HepG2 (cell line): Measurements from ENCODE around the gene C3orf70. TPM values are rescaled to one million over a fixed set of nuclear protein-coding genes. Genes with fewer than 3 reads are reported as not detected.

ENCODE experiments used
- ATAC-seq: fragments of 200-7000 bp; cut with Tn5 transposase; 3 replicates; pipeline ENCODE4 v1.9.1; 2020; ENCODE audit warnings: mild to moderate bottlenecking, moderate library complexity
- BruUV-seq: library from RNA; stranded (reverse); fragments of 400-500 nt; replicated peaks from 2 replicates; lab custom pipeline; 2021; lab: Mats Ljungman, UMichigan
- CTCF ChIA-PET: fragments of 300-600 bp; formaldehyde crosslinking; extraction: SDS; loops from one replicate; lab custom pipeline; 2021; ENCODE audit warnings: low total read pairs, inconsistent platforms, low intra/inter-chr PET ratio; lab: Yijun Ruan, JAX
- POLR2A ChIA-PET: fragments of 350-600 bp; sonication (Branson Sonifier 250); formaldehyde crosslinking; loops from one replicate; lab custom pipeline; 2020; ENCODE audit warnings: antibody characterized with exemption, inconsistent platforms; lab: Yijun Ruan, JAX
- DNase-seq: peaks from one replicate; pipeline ENCODE4 v3.0.0-alpha.2; 2015; ENCODE audit warnings: low spot score
- FAIRE-seq: peaks from 3 replicates; lab custom pipeline; 2011; peaks lifted over from hg19 to GRCh38; lab: Jason Lieb, UNC
- H2AFZ ChIP-seq: one replicate; pipeline ENCODE4 v1.6.1; 2011; ENCODE audit warnings: low read length, inconsistent platforms
- H3K27ac ChIP-seq: fragments of 300-600 bp; 3 replicates; pipeline ENCODE4 v1.8.0; 2011; ENCODE audit warnings: mixed run types, mild to moderate bottlenecking, mixed read lengths, low read length, inconsistent platforms; ENCODE audit not compliant: insufficient read depth; ENCODE audit errors: extremely low read length
- H3K27me3 ChIP-seq, 2 experiments: fragments of 200-600 bp in 1 of 2; 2 replicates in 1 of 2; 3 replicates in 1 of 2; pipeline versions ENCODE4 v1.6.0 to v1.8.0; 2011; ENCODE audit warnings: low read length in 2 of 2, mild to moderate bottlenecking in 2 of 2, moderate library complexity in 2 of 2, inconsistent platforms in 1 of 2; ENCODE audit not compliant: insufficient read depth in 2 of 2, control insufficient read depth in 1 of 2
- H3K36me3 ChIP-seq, 2 experiments: fragments of 200-600 bp in 1 of 2; replicated peaks in 1 of 2; 2 replicates in 1 of 2; 3 replicates in 1 of 2; pipeline versions ENCODE4 v1.5.1 to v1.8.0; 2011; ENCODE audit warnings: low read length in 2 of 2, inconsistent platforms in 1 of 2; ENCODE audit not compliant: insufficient read depth in 2 of 2, control insufficient read depth in 1 of 2
- H3K4me1 ChIP-seq: 2 replicates; pipeline ENCODE4 v1.5.1; 2012; ENCODE audit warnings: low read length, inconsistent platforms; ENCODE audit not compliant: insufficient read depth
- H3K4me2 ChIP-seq: 2 replicates; pipeline ENCODE4 v1.6.0; 2011; ENCODE audit warnings: low read depth, low read length, inconsistent platforms
- H3K4me3 ChIP-seq, 3 experiments: fragments of 200-600 bp in 1 of 3; sonication (generic), shearing (Covaris generic) in 1 of 3; replicated peaks in 1 of 3; 2 replicates each; pipeline ENCODE4 v1.5.1; 2011 to 2016; ENCODE audit warnings: low read length in 3 of 3, inconsistent platforms in 2 of 3, low read depth in 2 of 3, mild to moderate bottlenecking in 2 of 3, control low read depth in 1 of 3, mixed read lengths in 1 of 3; ENCODE audit not compliant: insufficient read depth in 1 of 3
- H3K79me2 ChIP-seq: one replicate; pipeline ENCODE4 v1.6.1; 2011; ENCODE audit warnings: low read length, inconsistent platforms; ENCODE audit not compliant: insufficient read depth
- H3K9ac ChIP-seq: 2 replicates; pipeline ENCODE4 v1.6.0; 2011; ENCODE audit warnings: mild to moderate bottlenecking, low read depth, low read length, inconsistent platforms; ENCODE audit not compliant: insufficient read depth
- H3K9me3 ChIP-seq: 2 replicates; pipeline ENCODE4 v1.5.1; 2012; ENCODE audit warnings: mild to moderate bottlenecking, low read length
- H4K20me1 ChIP-seq: 2 replicates; pipeline ENCODE4 v1.6.0; 2011; ENCODE audit warnings: inconsistent platforms, mild to moderate bottlenecking, low read length, moderate library complexity; ENCODE audit not compliant: insufficient read depth
- ATAD3A ChIP-seq: sonication (generic); formaldehyde crosslinking; IDR thresholded peaks from 2 replicates; pipeline ENCODE4 v1.4.0; 2020; ENCODE audit warnings: missing genetic modification reagents
- BCL6 ChIP-seq: IDR thresholded peaks from 2 replicates; pipeline ENCODE4 v1.6.1; 2016; ENCODE audit warnings: missing genetic modification reagents, missing compliant biosample characterization
- FOSL1 ChIP-seq: sonication (generic); formaldehyde crosslinking; IDR thresholded peaks from 2 replicates; pipeline ENCODE4 v1.9.0; 2021; ENCODE audit warnings: missing genetic modification reagents, borderline replicate concordance
- FOXK1 ChIP-seq: sonication (generic); formaldehyde crosslinking; IDR thresholded peaks from 2 replicates; pipeline ENCODE4 v1.4.0; 2020; ENCODE audit warnings: low read depth, missing genetic modification reagents, borderline replicate concordance
- GFI1 ChIP-seq: sonication (generic); formaldehyde crosslinking; IDR thresholded peaks from 2 replicates; pipeline ENCODE4 v1.5.0; 2020; ENCODE audit warnings: missing genetic modification reagents, mild to moderate bottlenecking, borderline replicate concordance
- ISX ChIP-seq: sonication (generic); formaldehyde crosslinking; conservative IDR thresholded peaks from 2 replicates; pipeline ENCODE4 v1.5.0; 2020; ENCODE audit warnings: missing genetic modification reagents
- NONO ChIP-seq, 2 experiments: fragments of 450-650 bp in 1 of 2; sonication (generic) in 1 of 2; formaldehyde crosslinking in 1 of 2; IDR thresholded peaks in 1 of 2; conservative IDR thresholded peaks in 1 of 2; 2 replicates each; pipeline versions ENCODE4 v1.6.1 to v1.8.0; 2017 to 2022; ENCODE audit warnings: mild to moderate bottlenecking in 1 of 2, missing genetic modification reagents in 1 of 2, moderate library complexity in 1 of 2
- NR2C2 ChIP-seq: sonication (generic); formaldehyde crosslinking; IDR thresholded peaks from 2 replicates; pipeline ENCODE4 v1.4.0; 2020; ENCODE audit warnings: missing genetic modification reagents, mild to moderate bottlenecking, moderate library complexity, borderline replicate concordance
- SAP130 ChIP-seq: IDR thresholded peaks from 2 replicates; pipeline ENCODE4 v1.6.1; 2016; ENCODE audit warnings: low read depth
- TEAD3 ChIP-seq: optimal IDR thresholded peaks from 2 replicates; pipeline ENCODE3; 2016; ENCODE audit warnings: borderline replicate concordance
- ZFP91 ChIP-seq: sonication (generic); formaldehyde crosslinking; IDR thresholded peaks from 2 replicates; pipeline ENCODE4 v1.9.0; 2022; ENCODE audit warnings: missing genetic modification reagents, mild to moderate bottlenecking, borderline replicate concordance
- ZKSCAN8 ChIP-seq: IDR thresholded peaks from 2 replicates; pipeline ENCODE4 v1.6.1; 2016; ENCODE audit warnings: borderline replicate concordance, missing genetic modification reagents, missing compliant biosample characterization
- ZNF10 ChIP-seq: sonication (generic); formaldehyde crosslinking; IDR thresholded peaks from 2 replicates; pipeline ENCODE4 v1.4.0; 2020; ENCODE audit warnings: mild to moderate bottlenecking, low read depth, missing genetic modification reagents, borderline replicate concordance
- ZNF101 ChIP-seq: sonication (generic); formaldehyde crosslinking; IDR thresholded peaks from 2 replicates; pipeline ENCODE4 v1.4.0; 2020; ENCODE audit warnings: mild to moderate bottlenecking, low read depth, missing genetic modification reagents, borderline replicate concordance
- ZNF557 ChIP-seq: sonication (generic); formaldehyde crosslinking; IDR thresholded peaks from 2 replicates; pipeline ENCODE4 v1.4.0; 2020; ENCODE audit warnings: missing genetic modification reagents
- WGBS: methylation state at CpG from one replicate; pipeline ENCODE4 v1.1.6; 2017; ENCODE audit warnings: low lambda C conversion rate; 5-methylcytosine and 5-hydroxymethylcytosine counted together
- in situ Hi-C: cut with HindIII; loops from 2 replicates; pipeline ENCODE4 v1.10.0; 2017; ENCODE audit warnings: low pct_unique_long_range_greater_than_20kb; ENCODE audit not compliant: extremely low pct_ligation_motif_present
- intact Hi-C: fragments of 100-400 bp; cut with micrococcal nuclease; formaldehyde crosslinking; loops from one replicate; pipeline ENCODE4 v1.10.0; 2022; ENCODE audit not compliant: unreplicated experiment
- polyA plus RNA-seq, 8 experiments: library from polyadenylated mRNA; depleted of rRNA in 3 of 8; stranded (reverse) in 7 of 8; unstranded in 1 of 8; fragments of >200 nt; fragmentation: Illumina TruSeq in 4 of 8; extraction: Trizol in 4 of 8; gene quantifications; 2 replicates each; pipeline versions ENCODE4 v1.2.1 to v1.2.3, GENCODE V29; 2011 to 2016; ENCODE audit warnings: low read depth in 4 of 8, missing spikeins in 1 of 8, mixed read lengths in 1 of 8; ENCODE audit not compliant: insufficient read depth in 1 of 8
- total RNA-seq, 5 experiments: library from RNA; depleted of rRNA; stranded (reverse); fragments of >200 nt; fragmentation: Illumina TruSeq; extraction: Trizol; gene quantifications; 2 replicates each; pipeline ENCODE4 v1.2.3, GENCODE V29; 2016; ENCODE audit warnings: low read depth in 1 of 5
- TF ChIP-seq, protein P1 (sequence below): IDR thresholded peaks from 2 replicates; pipeline ENCODE4 v1.6.1; 2012; ENCODE audit warnings: inconsistent platforms

C3orf70 gene
- total and polyA plus RNA-seq, 2 of the 13 experiments (the other 11 are each of a cell fraction or from before 2014, with no cell fraction given): 0.79 to 2.4 TPM

DNA sequence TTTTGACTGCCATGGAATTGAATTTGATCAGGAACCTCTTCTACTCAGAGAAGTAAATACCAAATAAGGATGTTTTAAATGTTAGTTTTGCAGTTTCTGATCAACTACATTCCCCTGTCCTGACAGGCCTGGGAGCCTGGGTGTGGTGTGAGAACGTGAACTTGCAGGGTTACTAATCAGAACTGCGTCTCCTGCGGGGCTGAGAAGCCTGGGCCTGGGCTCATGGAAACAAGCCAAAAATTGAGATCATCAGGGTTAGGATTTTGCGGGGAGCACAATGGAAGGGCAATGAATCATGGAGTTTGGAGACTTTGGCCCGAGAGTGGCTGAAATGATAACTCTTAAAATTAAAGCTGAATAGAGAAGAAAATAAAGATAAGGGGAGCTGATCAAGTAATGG lies 47.8 kb upstream of the C3orf70 start (continued):
- no peak for TF ChIP-seq ZFP91 (CRISPR knock-in tag)
- TF ChIP-seq ISX: no peak
- TF ChIP-seq GFI1 (CRISPR knock-in tag): no peak
- TF ChIP-seq SAP130 (CRISPR knock-in tag): no peak
- TF ChIP-seq ZKSCAN8 (CRISPR knock-in tag): no peak

GRCh38 chr3:185199671-185200070 lies 46.8 kb upstream of the C3orf70 start:
- no peaks in the 10 kb centered on the region for H3K4me1 ChIP-seq
- ChIA-PET POLR2A (no interaction called here), CTCF (no interaction called here)
- intact Hi-C loops (no loop called here), in situ Hi-C loops (no loop called here)
- WGBS: 89% methylated on average over 5 of the region's 5 CpGs
- TSS peak; percentile 16 for BruUV-seq
- DNase-seq (no peak), FAIRE-seq (no peak), ATAC-seq (peak; percentile 57; the same call in 2 of the 3 replicates)
- peaks cover 8 to 41% of the 10 kb centered on the region in 2 experiments for H3K36me3 ChIP-seq
- H3K79me2 ChIP-seq: no peaks in the 10 kb centered on the region
- H3K27ac ChIP-seq: no peak overlapping the region
- H3K9me3 ChIP-seq: no peaks in the 10 kb centered on the region
- TF ChIP-seq, protein P1, sequence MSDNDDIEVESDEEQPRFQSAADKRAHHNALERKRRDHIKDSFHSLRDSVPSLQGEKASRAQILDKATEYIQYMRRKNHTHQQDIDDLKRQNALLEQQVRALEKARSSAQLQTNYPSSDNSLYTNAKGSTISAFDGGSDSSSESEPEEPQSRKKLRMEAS: no peak
- TF ChIP-seq FOXK1 (CRISPR knock-in tag): no peak
- TF ChIP-seq FOSL1 (CRISPR knock-in tag): no peak
- no peak for TF ChIP-seq NR2C2 (CRISPR knock-in tag)
- TF ChIP-seq NONO (IDR thresholded peaks at IDR 0.05): no peak
- TF ChIP-seq NONO (CRISPR knock-in tag; conservative IDR thresholded peaks at IDR 0.05): no peak
- TF ChIP-seq ZNF10 (CRISPR knock-in tag): no peak
- no peak for TF ChIP-seq TEAD3 (CRISPR knock-in tag)
- no peak for TF ChIP-seq ZNF557
- TF ChIP-seq ZNF101 (CRISPR knock-in tag): no peak
- no peak for TF ChIP-seq BCL6 (CRISPR knock-in tag)
- TF ChIP-seq ATAD3A: no peak
- H4K20me1 ChIP-seq: no peaks in the 10 kb centered on the region
- no peak overlapping the region for H3K9ac ChIP-seq
- H2AFZ ChIP-seq: no peak overlapping the region
- no peak overlapping the region for H3K4me2 ChIP-seq
- H3K4me3 ChIP-seq: no peak overlapping the region
- no peaks in the 10 kb centered on the region; a peak in 1 of 5 replicates for H3K27me3 ChIP-seq
